Esophagus muscularis mucosa (tissue), 4 donors: ENCODE measurements around the gene MYLK.

Experiments used
- EP300 ChIP-seq: sonication (generic); formaldehyde crosslinking; IDR thresholded peaks from one replicate; pipeline ENCODE4 v1.6.1; 2017; ENCODE audit warnings: antibody characterized with exemption
- POLR2AphosphoS5 ChIP-seq, 2 donors: sonication (generic); formaldehyde crosslinking; IDR thresholded peaks; one replicate each; pipeline ENCODE4 v1.6.1; 2017; ENCODE audit warnings: antibody characterized with exemption in 2 of 2
- TF ChIP-seq, protein P1 (sequence below), 3 experiments: fragments of 200-600 bp in 2 of 3; fragments of 450-650 bp in 1 of 3; sonication (generic) in 2 of 3; IDR thresholded peaks; one replicate each; pipeline ENCODE4 v1.5.1; 2017 to 2019; ENCODE audit warnings: antibody characterized with exemption in 3 of 3, mild to moderate bottlenecking in 2 of 3, moderate library complexity in 1 of 3

DNA sequence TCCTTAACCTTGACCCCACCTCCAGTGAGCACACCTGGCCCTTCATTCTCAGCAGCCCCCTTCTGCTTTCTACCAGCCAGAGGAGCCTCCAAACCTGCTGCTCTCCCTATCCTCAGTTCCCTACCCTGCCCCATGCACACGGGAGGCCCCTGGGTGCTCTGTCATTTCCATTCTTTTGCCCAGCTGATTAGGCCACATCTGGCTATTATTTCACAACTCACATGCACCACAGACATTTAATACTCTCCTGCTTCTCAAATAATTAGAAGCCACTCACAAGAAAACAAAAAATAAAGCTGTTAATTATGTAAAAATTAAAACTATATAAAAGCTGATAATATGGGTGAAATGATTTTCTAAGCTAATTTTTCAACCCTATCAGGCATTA lies 50.7 kb downstream of the MYLK start:
- TF ChIP-seq EP300 (no peak), POLR2AphosphoS5 (IDR thresholded peaks at IDR 0.05) (no peak)
- TF ChIP-seq, protein P1, sequence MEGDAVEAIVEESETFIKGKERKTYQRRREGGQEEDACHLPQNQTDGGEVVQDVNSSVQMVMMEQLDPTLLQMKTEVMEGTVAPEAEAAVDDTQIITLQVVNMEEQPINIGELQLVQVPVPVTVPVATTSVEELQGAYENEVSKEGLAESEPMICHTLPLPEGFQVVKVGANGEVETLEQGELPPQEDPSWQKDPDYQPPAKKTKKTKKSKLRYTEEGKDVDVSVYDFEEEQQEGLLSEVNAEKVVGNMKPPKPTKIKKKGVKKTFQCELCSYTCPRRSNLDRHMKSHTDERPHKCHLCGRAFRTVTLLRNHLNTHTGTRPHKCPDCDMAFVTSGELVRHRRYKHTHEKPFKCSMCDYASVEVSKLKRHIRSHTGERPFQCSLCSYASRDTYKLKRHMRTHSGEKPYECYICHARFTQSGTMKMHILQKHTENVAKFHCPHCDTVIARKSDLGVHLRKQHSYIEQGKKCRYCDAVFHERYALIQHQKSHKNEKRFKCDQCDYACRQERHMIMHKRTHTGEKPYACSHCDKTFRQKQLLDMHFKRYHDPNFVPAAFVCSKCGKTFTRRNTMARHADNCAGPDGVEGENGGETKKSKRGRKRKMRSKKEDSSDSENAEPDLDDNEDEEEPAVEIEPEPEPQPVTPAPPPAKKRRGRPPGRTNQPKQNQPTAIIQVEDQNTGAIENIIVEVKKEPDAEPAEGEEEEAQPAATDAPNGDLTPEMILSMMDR (IDR thresholded peaks at IDR 0.05), result no peak
